Muscle layer of duodenum (tissue), 2 donors: ENCODE measurements around the gene KIAA0319L.

Experiments
- H3K27ac ChIP-seq: one replicate; pipeline ENCODE4 v1.7.0; 2013; ENCODE audit warnings: mild to moderate bottlenecking, low read length
- H3K27me3 ChIP-seq: one replicate; pipeline ENCODE4 v1.7.0; 2013; ENCODE audit warnings: low read depth, mild to moderate bottlenecking, control low read depth, low read length
- H3K36me3 ChIP-seq, 2 donors: one replicate each; pipeline ENCODE4 v1.7.0; 2013; ENCODE audit warnings: low read length in 2 of 2, control low read depth in 1 of 2, mild to moderate bottlenecking in 1 of 2; ENCODE audit not compliant: insufficient read depth in 2 of 2, control insufficient read depth in 1 of 2
- H3K4me1 ChIP-seq, 2 donors: one replicate each; pipeline ENCODE4 v1.7.0; 2013; ENCODE audit warnings: low read length in 2 of 2, mild to moderate bottlenecking in 2 of 2, control low read depth in 1 of 2, moderate library complexity in 1 of 2; ENCODE audit not compliant: insufficient read depth in 2 of 2, control insufficient read depth in 1 of 2
- H3K4me3 ChIP-seq, 2 donors: one replicate each; pipeline ENCODE4 v1.7.0; 2013; ENCODE audit warnings: low read length in 2 of 2, low read depth in 1 of 2, mild to moderate bottlenecking in 1 of 2
- H3K9me3 ChIP-seq, 2 donors: one replicate each; pipeline ENCODE4 v1.7.0; 2013; ENCODE audit warnings: low read length in 2 of 2, control low read depth in 1 of 2, mild to moderate bottlenecking in 1 of 2; ENCODE audit not compliant: control insufficient read depth in 1 of 2
- donor health status: healthy.

Gene KIAA0319L

DNA sequence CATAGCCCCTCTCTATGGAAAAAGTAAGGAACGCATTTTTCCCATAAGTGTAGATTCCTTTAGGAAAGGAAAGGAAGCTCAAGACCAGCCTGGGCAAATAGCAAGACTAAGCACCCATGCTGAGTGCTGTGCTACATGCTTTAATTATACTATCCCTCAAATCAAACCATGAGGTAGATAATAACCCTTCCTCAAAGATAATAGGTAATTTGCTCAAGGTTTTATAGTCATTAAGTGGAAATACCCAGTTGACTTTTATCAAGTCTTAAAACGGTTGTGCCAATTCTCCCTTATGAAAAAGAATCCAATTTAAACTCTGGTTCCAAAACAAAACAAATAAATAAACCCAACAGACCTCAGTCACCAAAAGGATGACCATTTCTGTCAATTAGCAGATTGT, 3.4 kb downstream of the KIAA0319L start:
- no peak overlapping the region for H3K27ac ChIP-seq
- H3K4me3 ChIP-seq: no peak overlapping the region
- peaks cover 19 to 38% of the 10 kb centered on the region in 2 donors for H3K4me1 ChIP-seq
- H3K27me3 ChIP-seq: no peaks in the 10 kb centered on the region
- no peaks in the 10 kb centered on the region for H3K9me3 ChIP-seq
- peaks cover 11 to 35% of the 10 kb centered on the region in 2 donors for H3K36me3 ChIP-seq

DNA sequence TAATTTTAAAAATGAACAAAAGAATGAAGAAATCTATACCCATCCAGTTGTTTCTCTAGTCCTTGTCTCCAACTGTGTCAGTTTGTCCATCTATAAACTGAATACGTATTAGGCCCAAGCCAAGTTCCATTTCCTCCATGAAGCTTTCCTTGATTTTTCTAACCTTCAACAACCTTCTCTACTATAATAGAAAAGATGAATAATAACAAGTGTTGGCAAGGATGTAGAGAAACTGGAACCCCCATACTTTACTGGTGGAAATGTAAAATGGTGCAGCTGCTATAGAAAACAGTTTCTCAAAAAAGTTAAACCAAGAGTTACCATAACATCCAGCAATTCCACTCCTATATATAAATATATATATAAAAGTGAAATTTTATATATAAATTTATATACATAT, 10.6 kb downstream of the KIAA0319L start:
- Histone ChIP-seq H3K27ac (no peak overlapping the region), H3K27me3 (no peaks in the 10 kb centered on the region), H3K36me3 (peaks cover 13 to 29% of the 10 kb centered on the region in 2 donors), H3K4me3 (no peak overlapping the region), H3K9me3 (no peaks in the 10 kb centered on the region), H3K4me1 (no peaks in the 10 kb centered on the region)

DNA sequence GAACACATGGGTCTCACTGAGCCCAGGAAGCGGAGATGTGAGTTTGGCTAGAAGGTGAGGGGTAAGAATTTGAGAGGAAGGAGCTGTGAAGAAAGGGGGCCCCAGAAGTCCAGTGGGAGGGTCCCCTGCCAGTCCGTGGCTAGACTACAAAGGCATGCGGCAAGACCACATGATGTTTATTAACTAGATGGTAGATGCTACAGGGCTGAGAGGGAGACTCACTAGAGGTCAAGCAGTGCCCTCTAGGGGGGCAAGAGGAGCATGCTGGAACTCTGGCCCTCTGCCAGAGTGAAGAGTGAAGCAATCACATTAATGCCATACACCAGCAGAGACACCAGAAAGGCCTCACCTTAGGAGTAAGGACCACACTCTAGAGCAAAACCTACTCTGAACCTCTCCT, 12.2 kb downstream of the KIAA0319L start:
- Histone ChIP-seq H3K4me3 (no peak overlapping the region), H3K4me1 (peaks cover 0 to 9% of the 10 kb centered on the region in 2 donors), H3K27ac (no peak overlapping the region), H3K27me3 (no peaks in the 10 kb centered on the region), H3K36me3 (peaks cover 10 to 22% of the 10 kb centered on the region in 2 donors), H3K9me3 (no peaks in the 10 kb centered on the region)

DNA sequence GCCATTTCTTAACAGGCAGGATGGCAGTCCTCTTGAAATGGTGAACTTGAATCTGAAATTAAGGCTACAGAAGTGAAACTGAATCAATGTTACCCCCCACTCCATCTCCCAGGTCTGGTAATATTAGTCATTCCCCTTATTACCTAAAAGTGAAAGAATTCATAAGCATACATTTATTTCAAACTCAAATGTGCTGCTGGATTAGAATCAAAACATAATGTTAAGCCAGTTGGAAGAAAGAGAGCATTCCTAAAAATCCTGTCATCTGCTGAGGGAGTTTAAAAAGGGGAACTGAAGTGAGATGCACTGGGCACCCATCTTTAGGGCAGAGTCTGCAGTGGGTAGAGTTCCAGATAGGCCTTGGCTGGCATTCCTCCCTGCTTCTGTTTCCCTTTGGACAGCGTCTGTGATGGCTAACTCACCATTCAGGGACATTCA, 17.4 kb downstream of the KIAA0319L start:
- Histone ChIP-seq H3K4me1 (peaks cover 0 to 35% of the 10 kb centered on the region in 2 donors), H3K27me3 (no peaks in the 10 kb centered on the region), H3K4me3 (no peak overlapping the region), H3K27ac (no peak overlapping the region), H3K9me3 (no peaks in the 10 kb centered on the region), H3K36me3 (peaks cover 0 to 8% of the 10 kb centered on the region in 2 donors)

DNA sequence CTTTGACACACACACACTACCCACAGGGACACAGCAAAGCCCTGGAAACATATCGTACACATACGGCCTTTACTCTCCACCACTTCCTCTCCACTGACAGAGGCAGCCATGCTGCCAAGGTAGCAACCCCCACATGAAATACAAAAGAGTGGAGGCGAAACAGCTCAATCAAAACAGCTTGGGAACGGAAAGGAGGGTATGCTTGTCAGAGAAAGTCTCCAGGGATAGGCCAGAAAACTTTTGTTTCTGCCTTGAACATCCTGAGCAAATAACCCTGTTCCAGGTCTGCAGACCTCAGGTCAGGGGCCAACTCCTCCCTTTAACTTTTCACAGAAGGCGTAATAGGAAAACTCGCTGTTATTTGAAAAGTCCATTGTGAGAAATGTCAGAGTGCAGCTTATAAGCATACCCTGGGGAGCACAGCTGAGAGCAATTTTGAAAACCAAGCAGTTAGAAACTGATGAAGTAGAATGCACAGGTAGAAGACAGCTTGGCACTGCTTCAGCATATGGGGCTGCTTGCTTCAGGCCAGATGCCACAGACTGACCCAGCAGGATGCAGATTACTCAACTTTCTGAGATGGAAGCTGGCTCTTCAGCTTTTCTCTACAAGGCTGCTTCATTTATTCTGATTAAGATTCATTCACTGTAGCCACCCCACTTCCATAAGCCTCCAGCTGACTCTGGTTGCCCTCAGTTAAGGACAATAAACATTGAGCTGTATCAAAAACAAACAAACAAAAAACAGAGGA, 18.0 kb downstream of the KIAA0319L start:
- Histone ChIP-seq H3K4me1 (peaks cover 0 to 35% of the 10 kb centered on the region in 2 donors), H3K27me3 (no peaks in the 10 kb centered on the region), H3K4me3 (no peak overlapping the region), H3K27ac (no peak overlapping the region), H3K9me3 (no peaks in the 10 kb centered on the region), H3K36me3 (peaks cover 0 to 8% of the 10 kb centered on the region in 2 donors)

DNA sequence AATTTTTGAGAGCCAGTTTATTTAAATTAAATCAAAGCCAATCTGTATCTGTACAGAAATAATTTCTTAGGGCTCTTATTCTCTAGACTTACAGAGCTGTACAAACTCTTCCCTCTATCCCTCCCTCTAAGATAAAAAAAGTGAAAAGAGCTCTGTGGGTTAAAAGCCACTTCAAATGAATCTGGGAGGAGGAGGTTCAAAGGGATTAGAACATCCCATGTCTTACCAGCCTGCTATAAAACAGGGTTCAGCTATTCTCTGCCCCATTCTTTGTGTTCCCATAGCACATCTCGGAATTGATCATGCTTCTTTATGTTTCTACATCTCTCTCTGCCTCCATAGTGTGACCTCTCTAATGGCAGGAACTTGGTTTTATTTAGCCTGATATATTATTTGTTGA, 19.4 kb downstream of the KIAA0319L start:
- H3K36me3 ChIP-seq: no peaks in the 10 kb centered on the region
- no peak overlapping the region for H3K27ac ChIP-seq
- no peaks in the 10 kb centered on the region for H3K9me3 ChIP-seq
- H3K27me3 ChIP-seq: no peaks in the 10 kb centered on the region
- no peak overlapping the region for H3K4me3 ChIP-seq
- peaks cover 0 to 40% of the 10 kb centered on the region in 2 donors for H3K4me1 ChIP-seq

DNA sequence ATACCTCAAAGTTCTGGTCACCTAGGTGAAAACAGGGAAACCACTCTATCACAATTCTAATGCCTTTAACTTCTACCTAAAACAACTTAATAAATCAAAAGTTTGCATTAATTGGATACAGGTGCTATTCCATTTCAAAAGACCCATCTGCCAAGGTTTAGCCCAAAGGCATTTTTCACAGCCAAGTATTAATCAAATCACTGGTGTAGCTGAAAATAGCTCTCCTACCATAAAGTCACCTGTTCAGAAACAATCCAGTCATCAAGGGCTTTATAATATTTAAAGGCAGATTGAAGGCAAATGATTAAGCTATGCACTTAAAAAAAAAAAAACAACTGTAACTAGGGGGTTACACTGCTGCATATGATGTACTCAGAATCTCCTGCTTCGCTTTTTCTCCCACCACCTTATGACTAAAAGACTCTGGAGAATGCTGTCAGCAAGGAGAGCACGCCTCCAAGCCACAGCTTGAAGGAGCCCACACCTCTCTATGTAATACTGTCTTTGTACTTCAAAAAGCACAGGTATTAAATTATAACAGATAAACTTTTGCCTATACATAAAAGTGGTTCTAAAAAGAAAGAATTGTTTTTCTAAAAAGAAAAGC, 20.5 kb downstream of the KIAA0319L start:
- Histone ChIP-seq H3K4me3 (no peak overlapping the region), H3K9me3 (no peaks in the 10 kb centered on the region), H3K36me3 (no peaks in the 10 kb centered on the region), H3K27me3 (no peaks in the 10 kb centered on the region), H3K4me1 (peaks cover 0 to 46% of the 10 kb centered on the region in 2 donors), H3K27ac (no peak overlapping the region)

DNA sequence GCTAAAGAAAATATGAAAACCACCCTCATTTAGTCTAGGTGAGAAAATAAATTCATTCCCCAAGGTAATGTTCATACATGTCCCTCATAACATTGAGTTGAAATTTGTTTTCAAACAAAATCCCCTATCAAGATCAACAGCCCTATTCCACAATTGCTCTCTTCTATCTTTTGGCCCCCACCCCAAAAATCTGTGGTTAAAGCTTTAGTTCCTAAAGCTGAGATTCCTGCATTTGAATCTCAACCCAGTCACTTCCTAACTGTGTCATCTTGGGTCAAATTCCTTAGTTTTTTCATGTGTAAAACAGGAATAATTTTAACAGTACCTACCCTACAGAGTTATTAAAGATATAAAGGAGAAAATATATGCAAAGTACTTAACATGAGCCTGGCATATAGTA, 22.0 kb downstream of the KIAA0319L start:
- Histone ChIP-seq H3K27me3 (no peaks in the 10 kb centered on the region), H3K4me1 (peaks cover 0 to 40% of the 10 kb centered on the region in 2 donors), H3K27ac (no peak overlapping the region), H3K36me3 (peaks cover 8 to 9% of the 10 kb centered on the region in 2 donors), H3K9me3 (no peaks in the 10 kb centered on the region), H3K4me3 (no peak overlapping the region)

DNA sequence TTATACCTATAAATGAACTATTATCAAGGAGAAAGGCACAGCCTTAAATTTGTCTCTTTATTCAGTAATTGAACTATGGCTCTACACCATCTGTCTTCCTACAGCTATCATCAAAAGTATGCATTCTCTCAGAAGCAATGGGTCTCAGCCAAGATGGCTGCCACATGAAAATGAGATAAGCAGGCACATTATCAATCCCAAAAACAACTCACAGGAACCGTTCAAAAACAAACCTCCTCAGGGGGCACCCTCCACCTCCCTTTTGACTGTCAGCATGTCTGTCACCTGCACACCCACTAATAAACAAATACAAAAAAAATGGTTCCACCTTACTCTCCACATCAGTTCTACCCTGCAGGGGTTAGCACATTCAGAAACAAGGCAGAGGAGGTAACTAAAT, 23.6 kb downstream of the KIAA0319L start:
- no peaks in the 10 kb centered on the region for H3K27me3 ChIP-seq
- no peaks in the 10 kb centered on the region for H3K9me3 ChIP-seq
- peaks cover 9 to 10% of the 10 kb centered on the region in 2 donors for H3K36me3 ChIP-seq
- H3K27ac ChIP-seq: no peak overlapping the region
- H3K4me1 ChIP-seq: peaks cover 0 to 24% of the 10 kb centered on the region in 2 donors
- H3K4me3 ChIP-seq: no peak overlapping the region

DNA sequence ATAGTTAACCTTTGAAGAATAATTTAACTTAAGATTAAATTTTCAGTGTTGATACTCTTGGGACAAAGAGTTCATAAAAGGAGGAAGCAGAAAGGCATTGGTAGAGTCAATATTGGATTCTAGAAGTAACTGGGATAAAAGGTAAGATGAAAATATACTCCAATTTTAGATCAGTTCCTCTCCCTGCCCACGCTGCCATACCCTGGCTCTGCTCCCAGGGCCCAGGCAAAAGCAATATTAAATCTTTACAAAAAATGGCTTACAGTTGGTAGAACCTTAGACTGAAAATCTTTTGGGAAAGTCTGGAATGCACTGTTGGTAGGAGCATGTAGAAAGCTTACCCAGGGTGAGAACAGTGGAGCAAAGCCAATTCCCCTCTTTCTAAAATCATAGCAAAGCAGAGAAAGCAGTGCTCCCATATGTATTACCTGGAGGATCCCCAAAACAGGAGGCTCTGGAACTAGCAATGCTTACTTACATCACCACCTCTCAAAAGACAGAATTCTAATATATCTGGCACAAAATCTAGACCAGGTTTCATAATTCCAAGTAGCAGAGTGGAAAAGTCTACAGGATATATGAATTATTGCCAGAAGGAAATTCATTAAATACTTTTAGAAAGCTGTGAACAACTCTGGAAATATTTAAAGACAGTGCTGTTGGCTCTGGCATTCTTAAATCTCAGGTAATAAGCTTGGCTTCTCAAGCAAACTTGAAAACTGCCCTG, 24.5 kb downstream of the KIAA0319L start:
- Histone ChIP-seq H3K4me1 (peaks cover 0 to 18% of the 10 kb centered on the region in 2 donors), H3K4me3 (no peak overlapping the region)

DNA sequence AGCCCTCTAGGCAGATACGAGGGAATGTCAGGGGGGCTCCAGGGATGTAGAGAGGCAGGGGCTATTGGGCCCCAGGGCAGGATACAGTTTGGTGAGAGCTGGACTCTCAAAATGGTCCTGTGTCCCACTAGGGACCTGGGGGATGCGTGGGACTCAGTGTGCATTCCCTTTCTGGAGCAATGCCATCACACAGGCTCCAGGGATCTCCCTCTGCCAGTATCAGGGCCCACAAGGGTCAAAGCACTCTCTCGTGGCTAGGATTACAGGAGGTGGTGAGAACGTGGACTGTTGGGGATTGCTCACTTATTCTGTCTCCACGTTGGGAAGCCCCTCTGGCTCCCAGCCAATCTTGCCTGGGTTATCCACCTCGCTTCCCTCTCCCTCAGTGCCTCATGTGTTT, 25.8 kb downstream of the KIAA0319L start:
- Histone ChIP-seq H3K4me3 (no peak overlapping the region), H3K27me3 (no peaks in the 10 kb centered on the region), H3K36me3 (peaks cover 9 to 10% of the 10 kb centered on the region in 2 donors), H3K9me3 (no peaks in the 10 kb centered on the region), H3K27ac (no peak overlapping the region), H3K4me1 (peaks cover 0 to 11% of the 10 kb centered on the region in 2 donors)

More for the DNA sequence above, 24.5 kb downstream of the KIAA0319L start:
- no peaks in the 10 kb centered on the region for H3K27me3 ChIP-seq
- H3K36me3 ChIP-seq: peaks cover 9 to 10% of the 10 kb centered on the region in 2 donors
- no peaks in the 10 kb centered on the region for H3K9me3 ChIP-seq
- no peak overlapping the region for H3K27ac ChIP-seq
